HG03520 (cell line): Measurements from ENCODE around the gene SPATA46.

ENCODE experiments used
- ATAC-seq: cut with Tn5 transposase; IDR thresholded peaks from one replicate; pipeline ENCODE4 v1.9.1; 2021; ENCODE audit warnings: mild to moderate bottlenecking, moderate library complexity; ENCODE audit not compliant: unreplicated experiment

SPATA46 gene

GRCh38 chr1:162391790-162392563 is 15.3 kb upstream of the SPATA46 start:
- no peak for ATAC-seq

- no peak for ATAC-seq
These were observed 13.9 kb upstream of the SPATA46 start for GRCh38 chr1:162390396-162391185.

- no peak for ATAC-seq
These were observed 13.3 kb upstream of the SPATA46 start for GRCh38 chr1:162389971-162390370.

- no peak for ATAC-seq
These were observed 12.6 kb upstream of the SPATA46 start for GRCh38 chr1:162389021-162389818.

- no peak for ATAC-seq
These were observed 12.0 kb upstream of the SPATA46 start for GRCh38 chr1:162388615-162389014.

- no peak for ATAC-seq
These were observed 11.5 kb upstream of the SPATA46 start for GRCh38 chr1:162388083-162388594.

GRCh38 chr1:162387226-162388082 is 10.8 kb upstream of the SPATA46 start:
- ATAC-seq = no peak

- ATAC-seq = no peak
These were observed 9.9 kb upstream of the SPATA46 start for GRCh38 chr1:162386292-162387225.

GRCh38 chr1:162385702-162386101 is 9.0 kb upstream of the SPATA46 start:
- no peak for ATAC-seq

- ATAC-seq = no peak
These were observed 8.6 kb upstream of the SPATA46 start for GRCh38 chr1:162385280-162385623.

- no peak for ATAC-seq
These were observed 8.1 kb upstream of the SPATA46 start for GRCh38 chr1:162384601-162385279.

GRCh38 chr1:162384116-162384515 is 7.5 kb upstream of the SPATA46 start:
- no peak for ATAC-seq

- ATAC-seq = no peak
These were observed 6.9 kb upstream of the SPATA46 start for GRCh38 chr1:162383516-162383915.

- no peak for ATAC-seq
These were observed 6.4 kb upstream of the SPATA46 start for GRCh38 chr1:162383091-162383490.

GRCh38 chr1:162381941-162382750 is 5.5 kb upstream of the SPATA46 start:
- no peak for ATAC-seq

- no peak for ATAC-seq
These were observed 4.7 kb upstream of the SPATA46 start, which contains the start of gene C1orf226 for GRCh38 chr1:162381383-162381782. TSS of gene C1orf226 (plus strand) at chr1:162381728. CDS start at chr1:162381902, 174 bp downstream.

GRCh38 chr1:162380061-162380846 is 3.6 kb upstream of the SPATA46 start:
- no peak for ATAC-seq
